GM12874 (cell line): ENCODE results near the gene PALLD.

Source experiments
- CTCF ChIP-seq: IDR thresholded peaks from 2 replicates; pipeline ENCODE4 v1.5.1; 2011; ENCODE audit warnings: low read depth, mild to moderate bottlenecking, control low read depth, low read length, moderate library complexity; ENCODE audit not compliant: insufficient read depth

Gene PALLD

GRCh38 chr4:168621806-168622589 is 125.1 kb downstream of the PALLD start:
- no peak for TF ChIP-seq CTCF

- TF ChIP-seq CTCF = no peak
Observed at GRCh38 chr4:168622600-168622999, 125.7 kb downstream of the PALLD start.

GRCh38 chr4:168623011-168623410 is 126.2 kb downstream of the PALLD start:
- no peak for TF ChIP-seq CTCF

- TF ChIP-seq CTCF = no peak
Observed at GRCh38 chr4:168623484-168623883, 126.6 kb downstream of the PALLD start.

- TF ChIP-seq CTCF = no peak
Observed at GRCh38 chr4:168628251-168628650, 131.4 kb downstream of the PALLD start.

GRCh38 chr4:168629566-168629965 is 132.7 kb downstream of the PALLD start:
- TF ChIP-seq CTCF = no peak

- TF ChIP-seq CTCF = no peak
Observed at GRCh38 chr4:168630445-168631187, 133.8 kb downstream of the PALLD start.
